GM18507 (cell line): Measurements from ENCODE around the gene TINCR.
"Not testable (repeated sequence)": the region's sequence is repeated elsewhere in the genome, so short reads cannot be mapped to it uniquely, and the experiment has no call there.

Experiments
- DNase-seq: peaks from one replicate; pipeline ENCODE4 v3.0.0; 2011; ENCODE audit warnings: low read depth; ENCODE audit not compliant: insufficient read length; ENCODE audit errors: extremely low spot score
- FAIRE-seq: peaks from 2 replicates; lab custom pipeline; 2011; peaks lifted over from hg19 to GRCh38; lab: Jason Lieb, UNC

The TINCR gene

DNA sequence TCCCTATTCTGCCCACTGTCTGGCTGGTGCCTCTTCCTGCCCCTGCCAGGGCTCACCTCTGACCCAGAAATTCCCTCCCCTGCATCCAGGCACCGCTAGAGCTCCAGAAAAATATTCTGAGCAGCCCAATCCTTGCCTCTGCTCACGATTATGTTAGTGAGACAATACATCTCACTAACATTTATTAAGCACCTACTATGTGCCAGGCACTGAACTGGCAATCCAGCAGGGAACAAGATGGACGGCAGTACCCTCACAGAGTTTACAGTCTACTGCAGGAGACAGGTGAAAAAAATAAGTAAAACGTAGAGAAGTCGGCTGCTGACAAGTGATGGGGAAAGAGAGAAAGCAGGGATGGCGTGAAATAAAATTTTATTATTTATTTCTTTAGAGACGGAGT is 5.5 kb downstream of the TINCR start:
- no peak for DNase-seq
- no peak for FAIRE-seq

- no peak for FAIRE-seq
- no peak for DNase-seq
Measured at GRCh38 chr19:5561559-5561958, 6.2 kb downstream of the TINCR start.

DNA sequence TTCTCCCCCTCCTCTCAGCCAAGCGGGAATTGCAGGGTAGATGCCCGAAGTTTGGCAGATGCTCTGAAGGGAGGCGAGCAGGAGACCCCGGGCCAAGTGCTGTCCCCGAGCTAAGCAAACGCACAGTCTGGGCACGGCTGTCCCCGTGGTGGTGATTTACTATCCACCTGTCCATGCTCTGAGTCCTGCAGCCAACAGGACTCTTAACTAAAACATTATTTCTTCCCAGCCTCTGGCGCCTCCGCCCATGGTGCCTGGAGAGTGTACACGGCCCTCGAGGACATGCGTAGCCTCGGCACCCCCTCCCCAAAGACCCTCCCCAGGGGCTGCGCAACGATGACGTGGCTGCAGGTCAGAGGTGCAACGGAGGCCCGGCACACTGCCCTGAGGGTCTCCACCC is 7.6 kb downstream of the TINCR start:
- DNase-seq (no peak), FAIRE-seq (no peak)

DNA sequence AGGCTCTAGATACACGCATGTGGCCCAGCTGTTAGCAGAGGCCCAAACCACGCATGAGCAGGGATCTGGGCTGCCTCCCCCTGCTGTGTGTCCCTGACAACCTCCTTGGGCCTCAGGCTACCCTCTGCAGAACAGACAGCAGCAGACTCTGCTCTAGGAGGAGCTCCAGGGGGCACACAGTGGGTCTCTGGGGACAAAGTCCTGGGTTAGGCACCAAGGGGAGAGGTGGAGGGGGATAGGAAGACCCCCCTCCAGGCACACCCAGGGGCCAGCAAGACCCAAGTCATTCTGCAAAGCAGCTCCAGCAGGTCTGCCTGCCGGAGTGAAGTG is 8.0 kb downstream of the TINCR start:
- no peak for DNase-seq
- no peak for FAIRE-seq

- DNase-seq (no peak), FAIRE-seq (no peak)
Measured at GRCh38 chr19:5558101-5558621, 9.6 kb downstream of the TINCR start.

GRCh38 chr19:5557691-5558090 is 10.1 kb downstream of the TINCR start:
- FAIRE-seq (no peak), DNase-seq (no peak)

- DNase-seq: no peak
- no peak for FAIRE-seq
Measured at GRCh38 chr19:5554828-5555227, 12.9 kb downstream of the TINCR start.

DNA sequence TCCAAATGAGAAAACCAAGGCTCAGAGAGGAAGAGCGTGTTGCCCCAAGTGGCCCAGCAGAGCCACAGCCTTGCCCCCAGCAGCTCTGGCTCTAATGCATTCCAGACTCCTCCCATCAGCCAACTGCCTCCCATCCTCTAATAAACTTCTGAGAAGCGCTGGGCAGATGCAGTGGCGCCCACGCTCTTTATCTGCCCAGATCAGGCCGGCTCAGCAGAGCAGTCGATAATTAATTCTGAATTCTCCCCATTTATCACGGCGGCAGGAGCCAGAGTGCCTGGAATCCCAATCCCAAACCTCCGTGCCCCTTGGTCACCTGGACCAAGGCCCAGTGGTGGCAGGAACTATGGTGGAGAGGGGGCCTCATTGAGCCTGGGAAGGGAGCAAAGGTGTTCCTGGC is 13.9 kb downstream of the TINCR start:
- no peak for FAIRE-seq
- no peak for DNase-seq

- FAIRE-seq: peak; percentile 12
- DNase-seq: no peak
Measured at GRCh38 chr19:5547881-5548280, 19.9 kb downstream of the TINCR start.

DNA sequence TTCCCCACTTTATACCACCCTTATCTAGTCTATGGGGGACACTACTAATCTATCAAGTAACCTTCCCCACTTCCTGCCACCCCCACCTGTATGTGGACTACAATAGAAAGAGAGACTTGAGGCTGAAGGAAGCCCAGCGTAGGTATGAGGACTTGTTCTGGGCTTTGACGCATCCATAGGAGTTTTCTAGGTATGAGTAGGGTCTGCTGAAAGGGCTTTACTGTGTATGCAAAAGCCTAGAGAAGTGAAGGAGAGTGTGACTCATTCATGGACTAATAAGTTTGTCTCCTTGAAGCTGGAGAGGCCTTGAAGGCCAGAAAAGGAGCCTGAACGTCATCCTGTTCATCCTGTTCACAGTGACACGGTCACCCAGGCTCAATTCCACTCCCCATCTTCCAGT is 21.8 kb downstream of the TINCR start:
- FAIRE-seq (no peak), DNase-seq (no peak)

DNA sequence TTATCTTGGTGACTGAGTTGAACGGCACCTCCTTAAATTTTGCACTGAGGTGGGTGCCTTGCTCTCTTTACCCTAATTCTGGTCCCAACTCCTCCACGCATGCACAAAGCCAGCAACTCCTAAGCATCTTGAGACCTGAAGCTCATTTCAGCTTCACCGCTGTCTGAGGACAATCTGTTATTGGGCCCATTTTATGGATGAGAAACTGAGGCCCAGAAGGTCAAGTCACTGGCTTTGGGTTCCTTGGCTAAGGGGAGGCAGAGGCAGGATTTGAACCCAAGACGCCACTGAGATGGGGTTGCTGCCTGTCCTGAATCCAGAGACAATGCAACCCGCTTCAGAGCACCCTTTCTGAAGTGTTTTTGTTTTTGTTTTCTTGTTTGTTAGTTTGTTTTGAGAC is 22.7 kb downstream of the TINCR start:
- DNase-seq (no peak), FAIRE-seq (no peak)

DNA sequence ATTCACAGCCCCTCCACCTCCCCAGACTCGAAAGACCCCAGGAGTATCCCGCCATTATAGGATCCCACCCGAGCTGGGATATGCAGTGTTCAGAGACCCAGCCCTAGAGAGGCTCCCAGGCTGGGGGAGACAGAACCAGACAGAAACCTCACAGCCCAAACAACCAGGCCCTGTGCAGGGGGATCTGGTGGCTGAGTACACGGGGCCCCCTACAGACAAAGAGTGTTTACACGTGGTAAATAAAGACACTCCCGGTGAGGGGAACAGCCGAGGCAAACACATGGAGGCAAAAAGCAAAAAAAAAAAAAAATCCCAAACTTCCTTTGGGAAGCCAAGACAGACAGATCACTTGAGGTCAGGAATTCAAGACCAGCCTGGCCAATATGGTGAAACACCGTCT is 25.1 kb downstream of the TINCR start:
- DNase-seq: no peak
- FAIRE-seq: no peak

GRCh38 chr19:5541456-5541855 is 26.3 kb downstream of the TINCR start:
- FAIRE-seq: no peak
- no peak for DNase-seq

DNA sequence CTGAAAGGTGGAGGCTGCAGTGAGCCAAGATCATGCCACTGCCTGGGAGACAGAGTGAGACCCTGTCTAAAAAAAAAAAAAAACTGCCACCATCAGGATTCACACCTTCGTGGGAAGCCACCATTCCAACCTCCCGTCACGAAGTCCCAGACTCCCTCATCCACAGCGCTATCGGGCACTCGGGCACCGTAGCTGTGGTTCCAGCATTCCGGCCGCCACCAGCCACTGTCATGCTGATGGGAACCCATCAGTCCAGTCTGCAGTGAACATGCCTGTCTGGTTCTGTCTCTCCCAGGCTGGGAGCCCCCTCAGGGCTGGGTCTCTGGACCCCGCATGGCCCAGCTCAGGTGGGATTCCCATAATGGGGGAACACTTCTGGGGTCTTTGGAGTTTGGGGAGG is 27.5 kb downstream of the TINCR start:
- no peak for FAIRE-seq
- no peak for DNase-seq

- no peak for FAIRE-seq
- DNase-seq: no peak
Measured at GRCh38 chr19:5537870-5538269, 29.9 kb downstream of the TINCR start.

- not testable (repeated sequence) for FAIRE-seq, DNase-seq
Measured at GRCh38 chr19:5536982-5537579, 30.7 kb downstream of the TINCR start.

DNA sequence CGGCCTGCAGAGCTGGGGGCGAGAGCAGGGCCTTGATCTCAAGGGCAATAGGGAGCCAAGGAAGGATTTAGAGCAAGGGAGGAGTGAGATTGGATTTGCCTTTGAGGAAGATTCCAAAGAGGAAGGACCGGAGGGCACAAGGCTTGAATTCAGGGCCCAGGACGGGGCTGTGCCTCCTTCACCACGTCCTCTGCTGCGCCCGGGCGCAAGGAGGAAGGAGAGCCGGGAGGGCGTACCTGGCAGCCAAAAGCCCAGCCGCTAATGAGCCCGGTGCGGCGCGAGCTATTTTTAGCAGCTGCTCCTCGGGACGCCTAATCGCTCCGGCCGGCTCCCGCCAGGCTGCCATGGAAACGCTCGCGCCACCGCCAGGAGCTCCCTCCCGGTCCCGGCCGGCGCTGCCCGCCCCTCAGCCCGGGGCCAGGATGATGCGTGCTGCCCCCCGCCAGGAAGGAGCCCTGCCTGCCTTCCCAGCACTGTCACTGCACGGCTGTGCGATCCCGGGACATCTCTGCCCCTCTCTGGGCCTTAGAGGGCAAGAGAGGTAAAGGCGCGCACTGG is 31.3 kb downstream of the TINCR start:
- no peak for DNase-seq
- no peak for FAIRE-seq

DNA sequence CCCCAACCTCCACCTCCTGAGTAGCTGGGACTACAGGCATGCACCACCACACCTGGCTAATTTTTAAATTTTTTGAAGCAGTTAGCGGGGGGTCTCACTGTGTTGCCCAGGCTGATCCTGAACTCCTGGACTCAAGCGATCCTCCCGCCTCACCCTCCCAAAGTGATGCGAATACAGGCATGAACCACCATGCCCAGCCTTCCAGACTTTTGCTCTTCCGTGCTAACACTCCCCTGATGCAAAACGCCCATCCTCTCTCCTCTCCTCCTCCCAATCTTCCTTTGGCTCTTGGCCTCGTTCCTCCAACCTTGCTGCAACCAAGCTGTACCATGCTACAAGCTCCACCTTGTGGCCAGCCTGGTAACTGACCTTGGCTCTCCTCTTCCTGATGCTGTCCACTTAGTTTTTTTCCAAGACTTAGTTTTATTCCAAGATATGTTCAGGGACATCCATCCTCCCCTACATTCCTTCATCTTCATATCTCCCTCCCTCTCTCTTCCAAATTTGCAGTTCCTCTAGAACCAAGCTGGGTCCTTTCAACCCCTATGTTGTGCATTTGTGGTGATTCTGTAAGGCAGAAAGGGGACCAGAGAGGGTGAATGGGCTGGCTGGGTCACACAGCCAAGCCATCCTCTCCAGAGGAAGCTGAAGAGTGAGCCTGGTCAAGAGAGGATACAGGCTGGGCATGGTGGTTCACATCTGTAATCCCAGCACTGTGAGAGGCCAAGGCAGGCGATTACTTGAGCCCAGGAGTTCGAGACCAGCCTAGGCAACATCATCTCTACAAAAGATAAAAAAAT is 32.8 kb downstream of the TINCR start:
- no peak for FAIRE-seq
- no peak for DNase-seq

- no peak for DNase-seq
- no peak for FAIRE-seq
Measured at GRCh38 chr19:5533257-5533656, 34.5 kb downstream of the TINCR start.

DNA sequence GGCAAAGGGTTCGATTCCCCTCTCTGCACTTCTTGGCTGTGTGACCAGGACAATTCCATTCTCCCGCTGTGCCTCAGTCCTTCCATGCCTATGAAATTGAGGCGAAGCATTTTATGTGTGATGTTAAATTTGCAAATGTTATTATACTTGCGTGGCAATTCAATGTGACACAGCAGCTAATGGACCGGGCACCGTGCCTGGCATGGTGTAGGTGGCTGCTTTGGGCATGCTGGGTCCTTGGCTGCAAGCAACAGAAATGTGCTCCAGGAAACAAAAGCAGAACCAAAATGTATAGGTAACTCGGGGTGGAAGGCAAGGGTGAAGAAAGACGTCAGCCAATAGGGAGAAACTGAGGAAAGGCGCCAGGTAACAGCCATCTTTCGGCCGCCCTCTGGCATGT is 37.1 kb downstream of the TINCR start:
- no peak for DNase-seq
- FAIRE-seq: no peak

DNA sequence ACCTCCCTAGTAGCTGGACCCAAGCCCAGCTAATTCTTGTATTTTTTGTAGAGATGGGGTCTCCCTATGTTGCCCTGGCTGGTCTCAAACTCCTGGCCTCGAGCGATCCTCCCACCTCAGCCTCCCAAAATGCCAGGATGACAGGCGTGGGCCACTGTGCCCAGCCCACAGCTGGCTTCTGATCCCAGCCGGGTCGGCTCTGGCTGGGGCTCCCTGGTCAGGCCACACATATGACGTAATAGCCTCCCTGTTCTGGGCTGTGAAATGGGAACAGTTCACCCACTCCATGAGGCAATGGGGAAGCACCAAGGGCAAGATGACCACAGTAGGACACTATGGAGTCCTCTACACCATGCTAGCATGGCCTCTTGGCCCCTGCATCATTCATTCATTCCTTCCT is 41.1 kb downstream of the TINCR start:
- FAIRE-seq (no peak), DNase-seq (no peak)
